OCI-LY3 (cell line): ENCODE measurements around the gene SPG7.

ENCODE experiments used
- EZH2phosphoT487 ChIP-seq: fragments of 200-600 bp; shearing (Covaris generic); IDR thresholded peaks from 2 replicates; pipeline ENCODE4 v1.6.1; 2018; ENCODE audit warnings: antibody characterized with exemption, mixed run types, low read depth
- TF ChIP-seq, protein P1 (sequence below): fragments of 200-600, 300-600 bp; sonication (generic); IDR thresholded peaks from 2 replicates; pipeline ENCODE4 v1.5.1; 2014; ENCODE audit warnings: antibody characterized with exemption, low read length, low read depth

DNA sequence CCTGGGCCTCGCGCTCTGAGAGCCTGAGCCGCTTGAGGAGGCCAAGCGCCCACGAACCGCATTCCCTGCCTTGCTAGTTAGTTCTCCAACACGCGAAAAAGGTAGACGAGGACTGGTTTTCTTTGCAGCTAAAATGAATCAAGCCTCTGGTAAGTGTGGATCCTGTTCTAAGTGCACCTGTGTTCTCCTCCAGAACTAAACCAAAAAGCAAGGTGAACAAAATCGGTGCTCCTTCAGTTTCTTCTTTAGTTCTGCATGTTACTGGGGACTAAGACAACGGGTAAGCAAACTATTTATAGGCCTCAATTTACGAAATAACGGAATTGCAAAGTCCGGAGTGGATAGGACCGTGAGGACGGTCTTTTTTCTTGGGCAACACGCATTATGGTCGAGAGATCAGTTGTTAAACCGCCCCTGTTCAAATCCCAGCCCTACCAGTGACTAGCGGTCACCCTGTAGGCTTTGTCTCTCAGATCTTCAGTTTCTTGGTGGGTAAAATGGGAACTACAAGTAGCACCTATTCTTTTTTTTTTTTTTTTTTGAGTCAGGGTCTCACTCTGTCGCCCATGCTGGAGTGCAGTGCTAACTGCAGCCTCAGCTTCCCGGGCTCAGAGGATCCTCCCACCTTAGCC is 16.8 kb upstream of the SPG7 start:
- TF ChIP-seq, protein P1, sequence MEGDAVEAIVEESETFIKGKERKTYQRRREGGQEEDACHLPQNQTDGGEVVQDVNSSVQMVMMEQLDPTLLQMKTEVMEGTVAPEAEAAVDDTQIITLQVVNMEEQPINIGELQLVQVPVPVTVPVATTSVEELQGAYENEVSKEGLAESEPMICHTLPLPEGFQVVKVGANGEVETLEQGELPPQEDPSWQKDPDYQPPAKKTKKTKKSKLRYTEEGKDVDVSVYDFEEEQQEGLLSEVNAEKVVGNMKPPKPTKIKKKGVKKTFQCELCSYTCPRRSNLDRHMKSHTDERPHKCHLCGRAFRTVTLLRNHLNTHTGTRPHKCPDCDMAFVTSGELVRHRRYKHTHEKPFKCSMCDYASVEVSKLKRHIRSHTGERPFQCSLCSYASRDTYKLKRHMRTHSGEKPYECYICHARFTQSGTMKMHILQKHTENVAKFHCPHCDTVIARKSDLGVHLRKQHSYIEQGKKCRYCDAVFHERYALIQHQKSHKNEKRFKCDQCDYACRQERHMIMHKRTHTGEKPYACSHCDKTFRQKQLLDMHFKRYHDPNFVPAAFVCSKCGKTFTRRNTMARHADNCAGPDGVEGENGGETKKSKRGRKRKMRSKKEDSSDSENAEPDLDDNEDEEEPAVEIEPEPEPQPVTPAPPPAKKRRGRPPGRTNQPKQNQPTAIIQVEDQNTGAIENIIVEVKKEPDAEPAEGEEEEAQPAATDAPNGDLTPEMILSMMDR: no peak
- TF ChIP-seq EZH2phosphoT487: no peak
